Kasumi-1 (cell line): ENCODE data around the gene PAQR4.

Source experiments
- DNase-seq, 2 experiments: peaks; one replicate each; lab custom pipeline; 2025; lab: John Stamatoyannopoulos, UW

Gene PAQR4

GRCh38 chr16:3004781-3005284, 35.7 kb downstream of the PAQR4 start:
- peak in 1 of 2 experiments; percentile 2 for DNase-seq

- peak; percentile 27 to 46 for DNase-seq
Observed at GRCh38 chr16:3007059-3007956, 38.2 kb downstream of the PAQR4 start.

- peak; percentile 16 to 43 for DNase-seq
Observed at GRCh38 chr16:3007957-3008689, 39.0 kb downstream of the PAQR4 start.

- DNase-seq, result no peak
Observed at GRCh38 chr16:3008690-3009037, 39.5 kb downstream of the PAQR4 start.

GRCh38 chr16:3009568-3010390, 40.6 kb downstream of the PAQR4 start:
- no peak for DNase-seq

- no peak for DNase-seq
Observed at GRCh38 chr16:3010510-3010909, 41.4 kb downstream of the PAQR4 start.

GRCh38 chr16:3012246-3012645, 43.1 kb downstream of the PAQR4 start:
- DNase-seq, result no peak

GRCh38 chr16:3012828-3013420, 43.8 kb downstream of the PAQR4 start, which contains the start of gene CLDN9:
Gene CLDN9 (plus strand): TSS chr16:3012923. CDS start chr16:3013363, 440 bp downstream.
- no peak for DNase-seq

- DNase-seq, result no peak
Observed at GRCh38 chr16:3013491-3013951, 44.4 kb downstream of the PAQR4 start.

- DNase-seq, result no peak
Observed at GRCh38 chr16:3013998-3014690, 45.0 kb downstream of the PAQR4 start.

- DNase-seq, result no peak
Observed at GRCh38 chr16:3014971-3015370, 45.8 kb downstream of the PAQR4 start.

- no peak for DNase-seq
Observed at GRCh38 chr16:3015865-3016521, 46.8 kb downstream of the PAQR4 start.

GRCh38 chr16:3017344-3017743, 48.2 kb downstream of the PAQR4 start:
- DNase-seq, result no peak

- no peak for DNase-seq
Observed at GRCh38 chr16:3017794-3018506, 48.8 kb downstream of the PAQR4 start, which contains the start of gene CLDN6. Gene CLDN6 (minus strand): TSS chr16:3018183. CDS start chr16:3016021, 2,162 bp downstream.

GRCh38 chr16:3019594-3020246, 50.6 kb downstream of the PAQR4 start:
- DNase-seq, result no peak

GRCh38 chr16:3020247-3020603, 51.1 kb downstream of the PAQR4 start, which contains the start of gene TNFRSF12A:
Gene TNFRSF12A (plus strand): TSS chr16:3020368. CDS start chr16:3020398, 30 bp downstream.
- peak; percentile 37 to 39 for DNase-seq

GRCh38 chr16:3020604-3021448, 51.7 kb downstream of the PAQR4 start:
- DNase-seq, result peak in 1 of 2 experiments; percentile 26
